A549 (cell line): ENCODE measurements around the gene DISC1.

Experiments used
- CBX8 ChIP-seq: fragments of 200-600 bp; sonication (generic); IDR thresholded peaks from 2 replicates; pipeline ENCODE4 v1.6.1; 2016
- FOSL2 ChIP-seq, 2 experiments: fragments of 450-650 bp in 1 of 2; fragments of >200 bp in 1 of 2; sonication (Bioruptor Twin) in 1 of 2; formaldehyde crosslinking; IDR thresholded peaks; 2 replicates each; pipeline versions ENCODE4 v1.5.0 to v1.6.1; 2016 to 2020; ENCODE audit warnings: mild to moderate bottlenecking in 1 of 2, moderate library complexity in 1 of 2
- JUNB ChIP-seq: fragments of >200 bp; sonication (Bioruptor Twin); formaldehyde crosslinking; IDR thresholded peaks from 2 replicates; pipeline ENCODE4 v1.6.1; 2016
- KDM1A ChIP-seq: fragments of 200-600 bp; sonication (generic); IDR thresholded peaks from 2 replicates; pipeline ENCODE4 v1.6.1; 2016; ENCODE audit warnings: low read depth, mild to moderate bottlenecking
- NR3C1 ChIP-seq: fragments of >200 bp; sonication (Bioruptor Twin); formaldehyde crosslinking; IDR thresholded peaks from 3 replicates; pipeline ENCODE4 v1.6.1; 2017
- TF ChIP-seq, protein P1 (sequence below): fragments of >200 bp; sonication (Bioruptor Twin); formaldehyde crosslinking; IDR thresholded peaks from 3 replicates; pipeline ENCODE4 v1.5.1; 2016

DNA sequence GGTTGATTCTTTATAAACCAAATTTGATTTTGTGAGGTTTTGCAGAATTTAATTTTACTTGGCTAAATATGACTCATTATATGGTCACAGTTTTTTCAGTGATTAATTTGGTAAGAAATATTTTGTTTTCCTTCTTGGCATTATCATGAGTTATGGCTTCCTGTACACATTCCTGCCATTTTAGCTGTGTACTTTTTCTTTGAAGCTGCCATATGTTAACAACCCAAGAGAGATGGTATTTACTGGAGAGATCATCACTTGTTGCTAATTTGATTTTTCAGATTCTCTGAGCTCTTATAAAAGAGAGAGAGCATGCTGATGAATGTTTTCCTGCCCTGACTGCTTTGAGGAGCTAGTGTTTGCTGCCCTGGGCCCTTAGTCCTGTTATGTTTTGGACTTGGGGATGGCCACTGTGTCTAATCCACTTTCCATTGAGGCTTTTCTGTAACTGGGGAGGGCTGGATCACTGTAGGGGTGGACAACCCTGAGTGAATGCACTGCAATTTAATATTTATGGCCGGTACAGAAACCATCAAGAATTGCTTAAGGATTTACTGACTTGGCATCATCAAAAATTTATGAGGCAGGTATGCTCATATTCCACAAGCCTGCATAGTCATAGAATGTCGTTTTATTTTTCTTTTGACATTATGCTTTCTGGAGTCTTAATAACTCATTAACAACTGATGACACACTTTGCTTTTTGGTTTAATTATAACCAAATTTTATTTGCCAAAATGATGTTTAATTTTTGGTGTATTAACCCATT, 200.9 kb downstream of the DISC1 start:
- TF ChIP-seq, protein P1, sequence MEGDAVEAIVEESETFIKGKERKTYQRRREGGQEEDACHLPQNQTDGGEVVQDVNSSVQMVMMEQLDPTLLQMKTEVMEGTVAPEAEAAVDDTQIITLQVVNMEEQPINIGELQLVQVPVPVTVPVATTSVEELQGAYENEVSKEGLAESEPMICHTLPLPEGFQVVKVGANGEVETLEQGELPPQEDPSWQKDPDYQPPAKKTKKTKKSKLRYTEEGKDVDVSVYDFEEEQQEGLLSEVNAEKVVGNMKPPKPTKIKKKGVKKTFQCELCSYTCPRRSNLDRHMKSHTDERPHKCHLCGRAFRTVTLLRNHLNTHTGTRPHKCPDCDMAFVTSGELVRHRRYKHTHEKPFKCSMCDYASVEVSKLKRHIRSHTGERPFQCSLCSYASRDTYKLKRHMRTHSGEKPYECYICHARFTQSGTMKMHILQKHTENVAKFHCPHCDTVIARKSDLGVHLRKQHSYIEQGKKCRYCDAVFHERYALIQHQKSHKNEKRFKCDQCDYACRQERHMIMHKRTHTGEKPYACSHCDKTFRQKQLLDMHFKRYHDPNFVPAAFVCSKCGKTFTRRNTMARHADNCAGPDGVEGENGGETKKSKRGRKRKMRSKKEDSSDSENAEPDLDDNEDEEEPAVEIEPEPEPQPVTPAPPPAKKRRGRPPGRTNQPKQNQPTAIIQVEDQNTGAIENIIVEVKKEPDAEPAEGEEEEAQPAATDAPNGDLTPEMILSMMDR = no peak
- TF ChIP-seq FOSL2 (IDR thresholded peaks at IDR 0.05) (peak; percentile 60), FOSL2 (CRISPR knock-in tag; IDR thresholded peaks at IDR 0.05) (peak; percentile 90), NR3C1 (no peak), CBX8 (no peak), KDM1A (no peak), JUNB (peak; percentile 88)
